Liver (tissue), 9 donors: ENCODE measurements around the gene LYST. TPM values are rescaled to one million over a fixed set of nuclear protein-coding genes. Genes with fewer than 3 reads are reported as not detected.
A peak's percentile ranks its signal among the peaks of the same experiment; 100 is the strongest.

Source experiments
- DNase-seq: peaks from one replicate; pipeline ENCODE4 v3.0.0-alpha.2; 2017; ENCODE audit warnings: low spot score
- H3K27ac ChIP-seq, 2 donors: one replicate each; pipeline ENCODE4 v1.7.0; 2013; ENCODE audit warnings: inconsistent platforms in 2 of 2, low read length in 2 of 2, control low read depth in 1 of 2, low read depth in 1 of 2, mild to moderate bottlenecking in 1 of 2
- H3K27me3 ChIP-seq, 4 donors: one replicate each; pipeline versions ENCODE4 v1.6.1 to v1.7.0; 2013; ENCODE audit warnings: low read length in 3 of 4, inconsistent platforms in 1 of 4, mild to moderate bottlenecking in 1 of 4, moderate library complexity in 1 of 4; ENCODE audit not compliant: control insufficient read depth in 4 of 4, insufficient read depth in 4 of 4
- H3K36me3 ChIP-seq, 4 donors: one replicate each; pipeline versions ENCODE4 v1.6.1 to v1.7.0; 2013; ENCODE audit warnings: low read length in 3 of 4, mild to moderate bottlenecking in 3 of 4, low read depth in 1 of 4, moderate library complexity in 1 of 4; ENCODE audit not compliant: control insufficient read depth in 4 of 4, insufficient read depth in 3 of 4
- H3K4me1 ChIP-seq, 4 donors: one replicate each; pipeline versions ENCODE4 v1.6.1 to v1.7.0; 2013; ENCODE audit warnings: low read length in 3 of 4, mild to moderate bottlenecking in 3 of 4, moderate library complexity in 1 of 4; ENCODE audit not compliant: control insufficient read depth in 4 of 4, insufficient read depth in 4 of 4
- H3K4me3 ChIP-seq, 3 donors: one replicate each; pipeline versions ENCODE4 v1.6.1 to v1.7.0; 2013; ENCODE audit warnings: low read length in 3 of 3, control low read depth in 1 of 3, low read depth in 1 of 3, mild to moderate bottlenecking in 1 of 3
- H3K9ac ChIP-seq, 2 donors: one replicate each; pipeline ENCODE4 v1.7.0; 2013; ENCODE audit warnings: low read length in 2 of 2, mild to moderate bottlenecking in 2 of 2, moderate library complexity in 2 of 2, control low read depth in 1 of 2, low read depth in 1 of 2
- H3K9me3 ChIP-seq, 4 donors: one replicate each; pipeline versions ENCODE4 v1.6.1 to v1.7.0; 2013; ENCODE audit warnings: low read length in 3 of 4; ENCODE audit not compliant: control insufficient read depth in 4 of 4
- ATF3 ChIP-seq: IDR thresholded peaks from 2 replicates; pipeline ENCODE4 v1.6.1; 2016; ENCODE audit warnings: antibody characterized with exemption
- FOXA2 ChIP-seq: IDR thresholded peaks from 2 replicates; pipeline ENCODE4 v1.6.1; 2016; ENCODE audit warnings: antibody characterized with exemption
- GABPA ChIP-seq, 2 donors: IDR thresholded peaks in 1 of 2; conservative IDR thresholded peaks in 1 of 2; 2 replicates each; pipeline ENCODE4 v1.6.1; 2016; ENCODE audit warnings: antibody characterized with exemption in 2 of 2, mild to moderate bottlenecking in 1 of 2, moderate library complexity in 1 of 2
- HNF4A ChIP-seq, 2 donors: conservative IDR thresholded peaks; 2 replicates each; pipeline ENCODE4 v1.6.1; 2016; ENCODE audit warnings: antibody characterized with exemption in 2 of 2, mild to moderate bottlenecking in 2 of 2
- HNF4G ChIP-seq: IDR thresholded peaks from 2 replicates; pipeline ENCODE4 v1.6.1; 2016; ENCODE audit warnings: antibody characterized with exemption
- MAX ChIP-seq: IDR thresholded peaks from 2 replicates; pipeline ENCODE4 v1.6.1; 2016; ENCODE audit warnings: antibody characterized with exemption
- NR2F2 ChIP-seq: IDR thresholded peaks from 2 replicates; pipeline ENCODE4 v1.6.1; 2016; ENCODE audit warnings: antibody characterized with exemption
- RAD21 ChIP-seq, 2 donors: IDR thresholded peaks; 2 replicates each; pipeline ENCODE4 v1.6.1; 2016; ENCODE audit warnings: antibody characterized with exemption in 2 of 2, mild to moderate bottlenecking in 2 of 2
- RXRA ChIP-seq, 2 donors: IDR thresholded peaks; 2 replicates each; pipeline ENCODE4 v1.6.1; 2017 to 2018; ENCODE audit warnings: antibody characterized with exemption in 2 of 2, mild to moderate bottlenecking in 1 of 2
- TAF1 ChIP-seq: conservative IDR thresholded peaks from 2 replicates; pipeline ENCODE4 v1.6.1; 2016; ENCODE audit warnings: antibody characterized with exemption, mild to moderate bottlenecking
- YY1 ChIP-seq: IDR thresholded peaks from 2 replicates; pipeline ENCODE4 v1.6.1; 2016; ENCODE audit warnings: antibody characterized with exemption, mild to moderate bottlenecking
- ZBTB33 ChIP-seq: IDR thresholded peaks from 2 replicates; pipeline ENCODE4 v1.6.1; 2016; ENCODE audit warnings: antibody characterized with exemption
- WGBS: extraction: QIAGEN DNeasy Blood & Tissue Kit; methylation state at CpG from one replicate; pipeline ENCODE4 v1.1.7; 2013; 5-methylcytosine and 5-hydroxymethylcytosine counted together
- polyA plus RNA-seq, 2 donors: library from polyadenylated mRNA; stranded (reverse) in 1 of 2; unstranded in 1 of 2; fragments of 200-250 nt in 1 of 2; fragments of >200 nt in 1 of 2; fragmentation: Nextera tagmentation in 1 of 2; extraction: Ambion mirVana in 1 of 2; gene quantifications; one replicate each; pipeline versions ENCODE4 v1.2.1 to v1.2.3, GENCODE V29; 2013 to 2015
- total RNA-seq, 2 donors: library from RNA; depleted of rRNA; stranded (reverse); fragments of >200 nt; gene quantifications; one replicate each; pipeline ENCODE4 v1.2.3, GENCODE V29; 2014
- donor health status: healthy.
- donor health status: healthy.
- donor health status: healthy.
- donor health status: healthy.
- donor health status: healthy.

LYST gene
- total and polyA plus RNA-seq, 4 donors, result 3.4 to 45.9 (median 14.2) TPM

- Histone ChIP-seq H3K9me3 (no peaks in the 10 kb centered on the region), H3K36me3 (no peaks in the 10 kb centered on the region), H3K9ac (peak overlapping the region; percentile 15 to 43), H3K27me3 (no peaks in the 10 kb centered on the region), H3K27ac (peak overlapping the region; percentile 36 to 59), H3K4me1 (peaks cover 0 to 10% (median 4%) of the 10 kb centered on the region in 4 donors), H3K4me3 (peak overlapping the region in 2 of 3 donors; percentile 52 to 63)
- TF ChIP-seq RAD21 (IDR thresholded peaks at IDR 0.05) (peak; percentile 30 to 59), HNF4G (no peak)
- WGBS, result 17% methylated on average over 4 of the region's 4 CpGs
- no peak for DNase-seq
Observed at GRCh38 chr1:235835226-235835625, 31.5 kb downstream of the LYST start.

GRCh38 chr1:235834620-235835019 lies 32.1 kb downstream of the LYST start:
- no peak for DNase-seq
- Histone ChIP-seq H3K9me3 (no peaks in the 10 kb centered on the region), H3K4me1 (peaks cover 0 to 10% (median 4%) of the 10 kb centered on the region in 4 donors), H3K9ac (peak overlapping the region in 1 of 2 donors; percentile 55), H3K27ac (peak overlapping the region; percentile 36 to 59), H3K36me3 (no peaks in the 10 kb centered on the region), H3K27me3 (no peaks in the 10 kb centered on the region), H3K4me3 (peak overlapping the region in 2 of 3 donors; percentile 52 to 63)
- TF ChIP-seq HNF4G (no peak), HNF4A (conservative IDR thresholded peaks at IDR 0.05) (no peak), MAX (no peak), NR2F2 (no peak), ATF3 (no peak)
- WGBS, result 34% methylated on average over 6 of the region's 6 CpGs

GRCh38 chr1:235832011-235832410 lies 34.7 kb downstream of the LYST start:
- Histone ChIP-seq H3K27ac (no peak overlapping the region), H3K4me3 (no peak overlapping the region), H3K9ac (no peak overlapping the region), H3K4me1 (peaks cover 0 to 10% (median 4%) of the 10 kb centered on the region in 4 donors), H3K9me3 (no peaks in the 10 kb centered on the region), H3K36me3 (no peaks in the 10 kb centered on the region), H3K27me3 (no peaks in the 10 kb centered on the region)
- no peak for TF ChIP-seq GABPA (IDR thresholded peaks at IDR 0.05 in 1 of 2, conservative IDR thresholded peaks at IDR 0.05 in 1 of 2)
- TF ChIP-seq RXRA (IDR thresholded peaks at IDR 0.05), result no peak
- 93% methylated on average over 2 of the region's 2 CpGs for WGBS
- no peak for DNase-seq

- 86% methylated on average over 5 of the region's 5 CpGs for WGBS
- Histone ChIP-seq H3K4me3 (no peak overlapping the region), H3K27ac (no peak overlapping the region), H3K9me3 (no peaks in the 10 kb centered on the region), H3K36me3 (no peaks in the 10 kb centered on the region), H3K4me1 (peaks cover 0 to 15% (median 6%) of the 10 kb centered on the region in 4 donors), H3K9ac (no peak overlapping the region), H3K27me3 (no peaks in the 10 kb centered on the region)
- TF ChIP-seq FOXA2, result no peak
- no peak for TF ChIP-seq GABPA (IDR thresholded peaks at IDR 0.05 in 1 of 2, conservative IDR thresholded peaks at IDR 0.05 in 1 of 2)
- no peak for TF ChIP-seq YY1
- no peak for TF ChIP-seq ZBTB33
- TF ChIP-seq TAF1, result no peak
- no peak for DNase-seq
Observed at GRCh38 chr1:235831148-235831547, 35.6 kb downstream of the LYST start.
